Activated B cell treated with CpG ODN at 0.5 μM for 24 hours (primary cell): ENCODE measurements around the gene CYSTM1. TPM values are rescaled to one million over a fixed set of nuclear protein-coding genes. Genes with fewer than 3 reads are reported as not detected.

Source experiments
- ATAC-seq: fragments of 200-7000 bp; cut with Tn5 transposase; one replicate; pipeline ENCODE4 v1.10.0; 2021; ENCODE audit warnings: low read depth, mild to moderate bottlenecking, moderate library complexity
- CTCF ChIA-PET: fragments of 350-600 bp; sonication (Branson Sonifier 250); formaldehyde crosslinking; loops from one replicate; lab custom pipeline; 2021; ENCODE audit warnings: antibody characterized with exemption; lab: Charles Lee
- POLR2A ChIA-PET: fragments of 350-600 bp; sonication (Branson Sonifier 250); formaldehyde crosslinking; loops from one replicate; lab custom pipeline; 2021; ENCODE audit warnings: antibody characterized with exemption; lab: Charles Lee
- DNase-seq: peaks from one replicate; pipeline ENCODE4 v3.0.0; 2022
- H3K27ac Mint-ChIP-seq: one replicate; pipeline ENCODE4 v1.8.0; 2020; ENCODE audit warnings: mixed read lengths
- H3K27me3 Mint-ChIP-seq: one replicate; pipeline ENCODE4 v1.8.0; 2021; ENCODE audit warnings: mixed read lengths
- H3K36me3 Mint-ChIP-seq: one replicate; pipeline ENCODE4 v1.8.0; 2021; ENCODE audit warnings: low read depth, mixed read lengths
- H3K4me1 Mint-ChIP-seq: one replicate; pipeline ENCODE4 v1.8.0; 2021; ENCODE audit warnings: mixed read lengths
- H3K4me3 Mint-ChIP-seq: one replicate; pipeline ENCODE4 v1.8.0; 2020; ENCODE audit warnings: mild to moderate bottlenecking, mixed read lengths
- H3K9me3 Mint-ChIP-seq: one replicate; pipeline ENCODE4 v1.8.0; 2020; ENCODE audit warnings: mixed read lengths
- intact Hi-C: fragments of 100-400 bp; cut with micrococcal nuclease; formaldehyde crosslinking; loops from one replicate; pipeline ENCODE4 v1.15.1; 2024
- total RNA-seq: library from RNA; stranded (reverse); gene quantifications from 2 replicates; pipeline ENCODE4 v1.2.3, GENCODE V29; 2022
- TF ChIP-seq, protein P1 (sequence below): fragments of 200-600 bp; IDR thresholded peaks from one replicate; pipeline ENCODE4 v1.8.0; 2022; ENCODE audit warnings: antibody characterized with exemption, mild to moderate bottlenecking

The CYSTM1 gene
- total RNA-seq, 1 donor from 2014 or later, result 20.1 TPM

DNA sequence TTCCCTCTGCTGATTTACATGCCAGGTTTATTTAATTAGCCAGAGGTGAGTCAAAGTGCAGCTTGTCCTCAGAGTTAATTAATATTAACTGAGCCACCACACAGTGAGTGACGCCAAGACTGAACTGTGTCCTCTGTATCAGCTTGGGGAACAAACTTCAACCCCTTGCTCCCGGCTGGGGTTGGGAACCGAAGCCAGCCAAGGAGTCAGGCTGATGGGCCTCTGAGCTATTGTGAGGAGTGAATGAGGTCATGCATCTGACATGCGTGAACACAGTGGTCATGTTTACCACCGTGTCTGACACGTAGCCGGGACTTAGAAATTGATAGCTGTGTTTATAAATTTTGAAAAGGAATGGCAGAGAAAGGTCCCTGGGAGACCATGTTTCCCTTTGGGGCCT is 32.1 kb upstream of the CYSTM1 start:
- Mint-ChIP-seq H3K4me3 (no peak overlapping the region), H3K9me3 (no peaks in the 10 kb centered on the region), H3K36me3 (no peaks in the 10 kb centered on the region), H3K4me1 (peaks cover 26% of the 10 kb centered on the region), H3K27me3 (peaks cover 19% of the 10 kb centered on the region), H3K27ac (no peak overlapping the region)
- intact Hi-C loops, result no loop called here
- TF ChIP-seq, protein P1, sequence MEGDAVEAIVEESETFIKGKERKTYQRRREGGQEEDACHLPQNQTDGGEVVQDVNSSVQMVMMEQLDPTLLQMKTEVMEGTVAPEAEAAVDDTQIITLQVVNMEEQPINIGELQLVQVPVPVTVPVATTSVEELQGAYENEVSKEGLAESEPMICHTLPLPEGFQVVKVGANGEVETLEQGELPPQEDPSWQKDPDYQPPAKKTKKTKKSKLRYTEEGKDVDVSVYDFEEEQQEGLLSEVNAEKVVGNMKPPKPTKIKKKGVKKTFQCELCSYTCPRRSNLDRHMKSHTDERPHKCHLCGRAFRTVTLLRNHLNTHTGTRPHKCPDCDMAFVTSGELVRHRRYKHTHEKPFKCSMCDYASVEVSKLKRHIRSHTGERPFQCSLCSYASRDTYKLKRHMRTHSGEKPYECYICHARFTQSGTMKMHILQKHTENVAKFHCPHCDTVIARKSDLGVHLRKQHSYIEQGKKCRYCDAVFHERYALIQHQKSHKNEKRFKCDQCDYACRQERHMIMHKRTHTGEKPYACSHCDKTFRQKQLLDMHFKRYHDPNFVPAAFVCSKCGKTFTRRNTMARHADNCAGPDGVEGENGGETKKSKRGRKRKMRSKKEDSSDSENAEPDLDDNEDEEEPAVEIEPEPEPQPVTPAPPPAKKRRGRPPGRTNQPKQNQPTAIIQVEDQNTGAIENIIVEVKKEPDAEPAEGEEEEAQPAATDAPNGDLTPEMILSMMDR, result no peak
- CTCF ChIA-PET, result interaction anchor here (1.1 to 6.5 kb wide), 5 partner anchors 13 to 70 kb away, joined by 4 to 116 read pairs (median 14); partner anchors contain the start of gene PURA
- ATAC-seq (no peak), DNase-seq (no peak)
- POLR2A ChIA-PET, result interaction anchor here (1.5 kb wide), 1 partner anchor 35 kb away, joined by 6 read pairs; no protein-coding TSS in a partner anchor

DNA sequence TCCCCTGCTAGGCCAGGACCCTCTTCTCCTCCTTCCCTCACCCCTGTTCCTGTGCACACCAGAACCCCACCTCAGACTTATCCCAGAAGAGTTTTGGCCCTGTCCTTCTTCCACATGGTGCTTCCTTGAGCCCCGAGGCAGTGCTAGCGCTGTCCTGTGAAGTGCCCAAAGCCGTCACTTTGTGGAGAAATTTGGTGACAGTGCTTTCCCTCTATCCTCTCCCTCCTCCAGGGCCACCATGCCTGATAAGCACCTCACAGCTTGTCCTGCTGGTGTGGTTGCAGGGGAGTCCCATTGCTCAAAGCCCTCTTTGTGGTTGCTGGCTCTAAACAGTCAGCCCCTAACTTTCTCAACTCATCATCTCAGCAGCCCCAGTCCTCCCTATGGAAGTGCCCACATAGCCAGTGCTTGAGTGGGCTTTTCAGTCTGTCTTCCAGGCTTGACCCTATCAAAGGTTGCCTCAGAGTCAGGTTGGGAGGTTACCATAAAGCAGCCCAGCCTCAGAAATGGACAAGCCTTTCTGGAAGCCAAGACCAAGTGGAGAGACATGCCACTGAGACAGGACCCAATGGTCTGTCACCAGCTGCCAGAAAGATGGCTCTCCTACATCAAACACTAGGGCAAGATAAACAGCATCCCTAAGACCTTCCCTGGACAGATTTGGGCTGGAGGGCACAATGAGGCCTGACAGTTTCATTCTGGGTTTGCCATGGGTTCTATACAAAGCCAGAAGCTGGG is 31.3 kb upstream of the CYSTM1 start:
- Mint-ChIP-seq H3K27ac (no peak overlapping the region), H3K36me3 (no peaks in the 10 kb centered on the region), H3K27me3 (peaks cover 21% of the 10 kb centered on the region), H3K4me1 (peaks cover 26% of the 10 kb centered on the region), H3K4me3 (no peak overlapping the region), H3K9me3 (no peaks in the 10 kb centered on the region)
- ChIA-PET CTCF (interaction anchor here (0.6 to 6.5 kb wide), 14 partner anchors 7 to 71 kb away, joined by 3 to 116 read pairs (median 7); partner anchors contain the start of genes CYSTM1 and PURA), POLR2A (interaction anchor here (0.6 to 1.5 kb wide), 5 partner anchors 30 to 490 kb away, joined by 3 to 7 read pairs (median 5); partner anchors contain the start of gene PURA)
- ATAC-seq (no peak), DNase-seq (no peak)
- intact Hi-C loops, result loop anchor here (1.0 kb wide), 4 partner anchors 14 to 70 kb away; partner anchors contain the start of gene PURA
- TF ChIP-seq, protein P1, result no peak

DNA sequence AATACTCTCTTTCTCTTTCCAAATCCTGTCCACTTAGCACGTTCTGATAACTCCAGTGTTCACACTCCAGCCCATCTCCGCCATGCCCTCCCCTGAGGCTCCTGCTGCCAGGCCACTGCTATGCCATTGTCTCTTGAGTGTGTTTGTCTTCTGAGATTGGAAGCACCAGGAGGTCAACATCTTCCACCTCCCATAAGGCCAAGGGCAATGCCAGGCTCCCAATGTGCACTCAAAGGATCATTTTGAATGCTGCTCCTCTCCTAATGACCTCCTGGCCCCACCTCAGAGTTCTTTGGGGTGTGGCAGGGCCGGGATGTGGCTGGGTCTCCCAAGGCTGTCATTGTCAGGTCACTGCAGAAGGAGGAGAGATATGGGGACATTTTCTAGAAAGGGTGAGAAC is 29.7 kb upstream of the CYSTM1 start:
- TF ChIP-seq, protein P1, result no peak
- ChIA-PET POLR2A (interaction anchor here (0.7 to 1.8 kb wide), 3 partner anchors 32 to 65 kb away, joined by 8 to 9 read pairs (median 8); no protein-coding TSS in a partner anchor), CTCF (interaction anchor here (0.7 to 6.5 kb wide), 14 partner anchors 9 to 138 kb away, joined by 3 to 116 read pairs (median 4); partner anchors contain the start of genes CYSTM1, NRG2 and PURA)
- intact Hi-C loops, result no loop called here
- Mint-ChIP-seq H3K27me3 (peaks cover 21% of the 10 kb centered on the region), H3K36me3 (no peaks in the 10 kb centered on the region), H3K4me3 (peak overlapping the region; percentile 52), H3K9me3 (no peaks in the 10 kb centered on the region), H3K27ac (no peak overlapping the region), H3K4me1 (peaks cover 26% of the 10 kb centered on the region)
- no peak for ATAC-seq
- DNase-seq, result no peak

DNA sequence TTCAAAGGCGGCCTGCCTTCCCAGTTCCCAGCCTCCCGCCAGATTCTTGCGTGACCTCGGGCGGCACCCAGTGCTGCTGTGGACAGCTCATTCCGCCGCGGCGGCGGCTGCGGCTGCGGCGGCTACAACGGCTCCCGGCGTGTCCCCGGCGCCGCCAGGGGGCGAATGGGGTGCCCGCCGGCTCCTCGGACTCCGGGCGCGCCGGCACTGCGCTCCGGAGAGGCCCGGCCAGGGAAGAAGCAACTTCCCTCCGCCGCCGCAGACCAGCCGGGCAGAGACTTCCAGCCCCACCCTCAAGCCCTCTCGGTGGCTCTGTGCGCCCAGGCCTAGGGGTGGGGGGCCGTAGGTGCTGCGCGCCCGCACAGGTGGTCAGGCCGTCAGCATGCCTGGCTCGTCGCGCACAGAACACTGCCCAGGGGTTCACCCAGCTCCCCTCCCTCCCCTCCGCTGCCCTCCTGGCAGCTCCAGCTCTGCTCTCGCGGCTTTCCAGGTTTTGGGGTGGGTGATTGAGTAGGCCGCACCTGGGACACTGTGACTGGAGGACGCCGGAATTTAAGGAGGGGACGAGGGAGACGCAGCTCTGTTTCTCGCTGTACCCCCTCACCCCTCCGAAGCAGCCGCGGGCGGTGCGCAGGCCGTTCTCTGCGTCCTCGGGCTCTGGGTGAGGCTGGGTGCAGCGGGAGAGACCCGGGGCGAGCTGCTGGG is 29.0 kb upstream of the CYSTM1 start:
- POLR2A ChIA-PET, result interaction anchor here (0.6 to 1.8 kb wide), 4 partner anchors 32 to 1491 kb away, joined by 3 to 9 read pairs (median 6); partner anchors contain the start of genes PURA and RELL2
- intact Hi-C loops, result no loop called here

More for the DNA sequence above, 29.0 kb upstream of the CYSTM1 start:
- H3K27me3 Mint-ChIP-seq, result peaks cover 21% of the 10 kb centered on the region
- peak overlapping the region; percentile 52 for H3K4me3 Mint-ChIP-seq
- TF ChIP-seq, protein P1, result peak; percentile 28
- peak; percentile 77 for ATAC-seq
- peak; percentile 62 for DNase-seq
- CTCF ChIA-PET, result interaction anchor here (0.7 to 6.5 kb wide), 14 partner anchors 8 to 139 kb away, joined by 3 to 116 read pairs (median 4); partner anchors contain the start of genes CYSTM1, NRG2 and PURA
- H3K9me3 Mint-ChIP-seq, result no peaks in the 10 kb centered on the region
- H3K27ac Mint-ChIP-seq, result no peak overlapping the region
- H3K36me3 Mint-ChIP-seq, result no peaks in the 10 kb centered on the region
- H3K4me1 Mint-ChIP-seq, result peaks cover 26% of the 10 kb centered on the region
